Measurements from ENCODE around the gene KRT72.

Gene KRT72

DNA sequence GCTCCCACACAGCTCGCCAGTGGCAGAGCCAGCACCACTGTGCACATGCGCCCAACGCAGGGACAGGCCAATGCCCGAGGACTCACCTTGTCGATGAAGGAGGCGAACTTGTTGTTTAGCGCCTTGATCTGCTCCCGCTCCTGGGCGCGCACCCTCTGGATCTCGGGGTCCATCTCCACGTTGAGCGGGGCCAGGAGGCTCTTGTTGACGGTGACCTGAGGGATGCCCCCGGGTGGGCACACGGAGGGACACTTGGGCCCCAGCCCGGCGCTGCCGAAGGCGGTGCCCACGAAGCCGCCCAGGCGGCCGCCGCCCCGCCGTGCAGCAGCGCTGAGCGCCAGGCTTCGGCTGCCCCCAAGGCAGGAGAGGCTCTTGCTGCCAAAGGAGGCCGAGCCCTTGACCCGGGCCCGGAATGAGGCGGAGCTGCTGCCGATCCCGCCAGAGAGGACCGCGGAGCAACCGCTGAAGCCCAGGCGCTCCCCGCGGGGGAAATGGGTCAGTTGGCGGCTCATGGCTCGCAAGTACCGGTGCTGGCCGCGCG lies at the start of gene KRT72:
KRT72 (minus strand) TSS at position 523 of the 541 bp plus-strand sequence; CDS start at position 512, 11 bp downstream.
- no peak for DNase-seq

DNA sequence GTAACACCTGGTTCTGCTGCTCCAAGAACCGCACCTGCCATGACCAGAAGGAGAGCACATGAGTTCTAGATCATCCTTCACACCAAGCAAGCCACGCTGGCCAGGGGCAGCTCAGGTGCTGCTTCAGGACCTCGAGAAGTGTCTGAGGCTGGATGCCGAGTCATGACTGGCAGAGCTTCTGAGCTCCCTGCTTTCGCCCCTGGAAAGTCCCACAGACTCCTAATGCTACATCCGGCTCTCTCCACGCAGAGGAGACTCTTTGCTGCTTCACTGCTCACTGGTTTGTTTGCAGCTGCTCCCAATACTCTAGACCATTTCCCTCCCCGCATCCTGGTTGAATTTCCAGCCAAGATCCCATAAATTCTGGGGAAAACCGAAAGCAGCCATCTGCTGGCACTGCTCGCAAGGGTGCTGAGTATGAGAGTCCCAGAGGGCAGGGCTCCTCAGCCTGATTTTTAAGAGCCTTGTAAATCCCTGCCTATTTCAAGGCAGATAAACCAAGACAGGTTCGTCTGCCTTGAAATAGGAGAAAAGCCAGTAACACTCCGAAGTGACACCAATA lies 49.3 kb upstream of the KRT72 start:
- no peak for DNase-seq

- no peak for DNase-seq
Measured at GRCh38 chr12:52649066-52649465, 47.8 kb upstream of the KRT72 start.

DNA sequence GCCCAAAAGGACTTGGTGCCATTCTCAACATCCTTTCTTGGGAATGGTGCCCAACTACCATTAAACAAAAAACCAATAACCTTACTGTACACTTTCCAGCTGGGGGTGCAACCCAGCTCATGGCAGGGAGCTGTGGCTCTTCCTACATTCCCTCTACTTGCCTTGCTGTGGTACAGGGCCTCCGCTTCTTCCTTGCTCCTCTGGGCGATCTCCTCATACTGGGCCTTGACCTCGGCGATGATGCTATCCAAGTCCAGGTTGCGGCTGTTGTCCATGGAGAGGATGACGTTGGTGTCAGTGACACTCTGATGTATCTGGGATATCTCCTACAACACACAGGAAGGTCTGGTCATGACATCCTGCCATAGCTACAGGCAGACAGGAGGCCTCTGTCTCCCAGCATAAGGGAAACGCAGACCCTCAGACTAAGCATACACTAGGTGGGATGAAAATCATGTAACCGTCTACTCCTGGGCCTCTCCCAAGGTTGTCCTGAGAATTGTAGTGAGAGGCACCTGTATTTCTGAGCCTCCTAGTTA lies 46.8 kb upstream of the KRT72 start:
- DNase-seq: no peak

DNA sequence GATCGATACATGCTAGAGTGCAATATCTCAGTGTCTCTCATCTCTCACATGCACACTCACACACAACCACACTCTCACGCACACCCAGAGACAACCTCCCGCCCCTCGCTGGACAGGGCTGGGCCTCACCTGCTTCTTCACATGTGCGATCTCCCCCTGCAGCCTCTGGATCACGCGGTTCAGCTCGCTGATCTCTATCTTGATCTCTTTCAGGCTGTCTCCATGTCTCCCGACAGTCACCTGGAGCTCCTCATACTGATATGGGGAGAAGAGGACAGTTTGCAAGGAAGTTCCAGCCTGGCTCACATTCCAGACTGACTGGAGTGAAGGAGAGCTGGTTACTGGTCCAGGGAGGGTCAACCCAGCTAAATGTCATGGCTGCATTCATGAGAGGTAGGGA lies 46.3 kb upstream of the KRT72 start:
- no peak for DNase-seq

- no peak for DNase-seq
Measured at GRCh38 chr12:52646613-52647012, 45.4 kb upstream of the KRT72 start.

DNA sequence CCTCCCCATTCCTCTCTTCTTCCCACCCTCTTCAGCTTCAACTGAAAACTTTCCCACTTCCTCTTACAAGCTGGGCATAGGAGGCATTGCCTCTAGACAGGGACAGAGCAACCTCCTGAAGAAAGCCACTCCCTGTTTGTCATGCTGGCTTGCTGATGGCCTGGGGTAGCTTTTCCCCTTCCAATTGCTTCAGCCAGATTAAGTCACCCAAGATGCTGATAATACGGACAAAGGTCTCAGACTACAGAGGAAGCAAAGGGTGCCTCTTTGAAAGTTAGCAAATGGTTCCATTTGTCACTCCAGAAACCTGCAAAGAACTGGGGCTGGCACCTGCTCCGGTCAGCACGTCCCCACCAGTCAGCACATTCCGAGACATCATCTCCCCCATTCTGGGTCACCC lies 44.7 kb upstream of the KRT72 start:
- no peak for DNase-seq

DNA sequence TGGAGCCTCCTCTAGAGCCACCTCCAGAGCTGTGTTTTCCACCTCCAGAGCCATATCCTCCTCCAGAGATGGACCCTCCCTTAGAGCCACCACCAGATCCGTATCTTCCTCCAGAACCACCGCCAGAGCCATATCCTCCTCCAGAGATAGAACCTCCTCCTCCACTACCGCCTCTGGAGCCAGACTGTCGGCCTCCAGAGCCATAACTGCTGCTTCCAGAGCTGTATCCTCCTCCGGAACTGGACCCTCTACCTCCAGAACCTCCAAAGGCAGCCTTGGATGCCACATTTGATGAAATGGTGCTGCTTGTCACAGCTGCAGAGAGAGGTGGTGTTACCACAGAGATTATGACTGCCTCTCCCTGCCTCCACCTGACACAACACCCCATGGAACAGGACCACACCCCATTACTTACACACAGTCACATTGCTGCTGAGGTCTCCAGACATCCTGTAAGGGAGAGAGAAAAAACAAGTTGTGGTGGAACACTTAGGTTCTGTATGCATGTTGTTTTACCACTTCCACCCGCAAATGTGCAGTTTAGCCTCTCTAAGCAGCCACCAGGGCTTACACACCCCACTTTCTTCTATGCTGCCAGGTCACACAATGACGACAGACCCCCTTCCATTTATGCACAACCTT lies 44.0 kb upstream of the KRT72 start:
- DNase-seq: no peak

DNA sequence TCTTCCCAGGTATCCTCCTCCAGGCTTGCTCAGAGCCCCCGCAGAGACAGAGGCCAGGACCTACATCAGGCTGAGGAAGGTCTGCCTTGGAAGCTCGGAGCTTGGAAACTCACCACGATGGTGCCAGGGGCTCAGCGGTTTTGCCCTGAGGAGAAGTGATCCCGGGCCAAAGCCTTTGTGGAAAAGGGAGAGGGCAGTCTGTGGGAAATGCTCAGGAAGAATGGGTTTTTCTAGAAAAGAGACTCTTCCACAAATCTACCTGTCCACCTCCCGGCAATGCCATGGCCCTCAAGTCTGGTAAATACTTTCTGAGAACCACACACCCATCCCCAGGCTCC lies 42.8 kb upstream of the KRT72 start:
- DNase-seq: no peak

- DNase-seq: no peak
Measured at GRCh38 chr12:52643233-52644077, 42.2 kb upstream of the KRT72 start.

- no peak for DNase-seq
Measured at GRCh38 chr12:52641468-52641867, 40.2 kb upstream of the KRT72 start.

DNA sequence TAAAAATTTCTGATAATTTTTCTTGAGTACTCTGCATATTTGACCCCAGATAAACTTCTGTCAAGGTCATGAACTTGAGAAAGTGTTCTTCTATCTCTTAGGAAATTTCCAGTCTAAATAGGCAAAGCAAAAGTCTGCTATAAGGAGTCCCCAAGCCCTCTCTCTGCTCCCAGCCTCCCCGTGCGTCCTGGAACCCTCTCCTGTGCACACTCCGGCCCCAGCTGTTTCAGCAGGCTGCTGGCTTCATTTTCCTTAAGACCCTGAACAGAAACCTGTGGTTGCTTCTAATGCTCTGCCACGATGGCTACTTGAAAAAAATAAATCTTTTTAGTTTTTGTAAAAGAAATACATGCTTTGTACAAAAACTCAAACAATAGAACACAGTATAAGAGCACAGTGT lies 36.0 kb upstream of the KRT72 start:
- no peak for DNase-seq

DNA sequence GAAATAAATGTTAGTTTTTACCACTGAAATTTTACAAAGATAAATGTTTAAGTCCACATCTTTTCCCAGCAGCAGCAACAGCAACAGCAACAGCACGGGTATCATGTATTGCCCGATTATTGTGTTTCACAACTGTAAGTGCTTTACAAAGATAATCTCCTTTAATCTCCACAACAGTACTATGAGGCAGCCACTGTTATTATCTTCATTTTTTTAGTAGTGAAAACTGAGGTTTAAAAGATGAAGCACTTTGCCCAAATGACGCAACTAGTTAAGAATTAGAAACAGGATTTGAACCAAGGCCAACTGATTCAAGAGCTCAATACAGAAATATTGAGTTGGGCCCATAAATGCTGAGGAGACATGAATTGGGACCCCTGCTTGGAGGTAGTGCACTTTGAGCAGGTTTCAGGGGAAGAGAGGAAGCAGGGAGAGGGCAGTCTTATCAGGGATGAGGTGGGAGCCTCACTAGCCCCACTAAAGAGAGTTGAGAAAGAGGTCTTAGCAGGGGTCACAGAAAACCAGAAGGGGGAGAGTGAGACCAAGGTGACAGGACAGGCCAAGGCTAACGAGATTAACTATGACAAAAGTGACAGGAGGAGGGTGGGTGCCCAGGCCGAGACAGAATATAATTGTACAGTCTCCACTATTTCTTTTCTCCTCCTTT lies 35.5 kb upstream of the KRT72 start:
- DNase-seq: no peak

- no peak for DNase-seq
Measured at GRCh38 chr12:52636189-52636588, 34.9 kb upstream of the KRT72 start.

GRCh38 chr12:52634266-52635056 lies 33.2 kb upstream of the KRT72 start:
- DNase-seq: no peak

DNA sequence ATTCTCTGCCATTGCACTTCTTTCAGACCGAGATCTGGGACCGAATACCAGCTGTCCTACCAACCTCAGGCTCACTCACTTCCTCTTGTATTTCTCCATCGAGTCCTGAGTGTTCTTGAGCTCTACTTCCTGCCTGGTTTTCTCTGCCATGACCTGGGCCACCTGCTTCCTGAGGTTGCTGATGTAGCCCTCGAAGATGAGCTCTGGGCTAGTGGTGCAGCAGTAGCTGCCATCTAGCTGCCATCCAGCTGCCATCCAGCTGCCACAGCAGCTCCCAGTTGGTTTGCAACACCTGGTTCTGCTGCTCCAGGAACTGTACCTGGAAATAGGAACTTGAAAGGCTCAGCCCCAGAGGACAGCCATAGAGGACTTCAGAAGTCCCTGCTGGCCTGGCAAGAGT lies 32.1 kb upstream of the KRT72 start:
- peak; percentile 9 for DNase-seq

GRCh38 chr12:52632656-52633055 lies 31.4 kb upstream of the KRT72 start:
- DNase-seq: no peak

GRCh38 chr12:52631676-52632459 lies 30.6 kb upstream of the KRT72 start:
- DNase-seq: no peak

DNA sequence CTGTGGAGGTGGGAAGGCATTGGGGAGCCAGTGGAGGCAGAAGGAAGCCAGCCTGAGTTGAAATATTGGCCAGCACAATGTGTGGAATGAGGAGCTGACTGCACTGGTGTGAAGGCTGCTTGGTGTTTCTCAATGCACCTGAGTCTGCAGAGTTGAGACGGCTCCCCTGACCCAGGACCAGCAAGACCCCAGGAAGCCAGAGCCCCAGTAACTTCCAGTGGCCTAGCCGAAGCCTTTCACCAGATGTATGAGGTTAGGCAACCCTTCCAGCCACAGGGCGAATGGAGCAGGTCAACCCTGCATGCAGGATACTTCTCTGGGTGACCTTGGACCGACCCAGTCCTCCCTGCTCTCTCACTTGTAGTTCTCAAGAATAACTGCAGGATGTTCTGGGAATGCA lies 30.0 kb upstream of the KRT72 start:
- no peak for DNase-seq

GRCh38 chr12:52630599-52631200 lies 29.4 kb upstream of the KRT72 start:
- no peak for DNase-seq

DNA sequence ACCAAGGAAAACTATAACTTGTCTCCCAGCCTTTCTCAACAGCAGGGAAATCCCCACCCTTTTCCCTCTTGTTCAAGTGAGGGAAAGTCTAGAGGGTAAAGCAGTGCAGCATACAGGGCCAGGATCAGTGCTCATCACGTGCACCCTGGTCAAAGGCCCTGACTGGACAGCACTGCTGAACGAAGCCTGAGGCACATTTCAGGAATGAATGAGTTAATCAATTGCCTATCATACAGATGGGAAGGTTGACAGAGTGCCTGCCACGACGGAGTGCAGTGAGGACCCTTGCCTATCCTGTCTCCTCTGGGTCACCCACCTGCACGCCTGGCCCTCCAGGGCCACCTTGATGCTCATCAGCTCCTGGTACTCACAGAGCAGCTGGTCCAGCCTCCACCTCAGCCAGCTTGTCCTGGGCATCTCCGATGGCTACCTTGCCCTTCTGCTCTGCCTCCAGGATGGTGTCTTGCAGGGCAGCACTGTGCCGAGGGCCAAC lies 28.8 kb upstream of the KRT72 start:
- no peak for DNase-seq

Measured in NCI-H510A (cell line).